CD4-positive, alpha-beta memory T cell (primary cell): ENCODE measurements around the gene CTNND1. TPM values are rescaled to one million over a fixed set of nuclear protein-coding genes. Genes with fewer than 3 reads are reported as not detected.

Source experiments
- CTCF ChIA-PET: fragments of 350-600 bp; sonication (Branson Sonifier 250); formaldehyde crosslinking; loops from one replicate; lab custom pipeline; 2021; ENCODE audit warnings: inconsistent platforms; ENCODE audit not compliant: partially characterized antibody; lab: Charles Lee
- POLR2A ChIA-PET: fragments of 350-600 bp; sonication (Branson Sonifier 250); formaldehyde crosslinking; loops from one replicate; lab custom pipeline; 2021; ENCODE audit not compliant: partially characterized antibody; lab: Charles Lee
- DNase-seq, 5 donors: peaks; one replicate each; pipeline versions ENCODE4 v3.0.0 to v3.0.0-alpha.2; 2020 to 2022; ENCODE audit warnings: mixed read lengths in 1 of 5
- H3K27ac ChIP-seq: one replicate; pipeline ENCODE4 v1.7.0; 2013; ENCODE audit warnings: low read depth, low read length
- H3K27me3 ChIP-seq: 2 replicates; pipeline ENCODE4 v1.7.0; 2013; ENCODE audit warnings: mild to moderate bottlenecking, low read length, moderate library complexity; ENCODE audit not compliant: insufficient read depth
- H3K36me3 ChIP-seq: 2 replicates; pipeline ENCODE4 v1.7.0; 2013; ENCODE audit warnings: mild to moderate bottlenecking, low read length, moderate library complexity; ENCODE audit not compliant: insufficient read depth
- H3K4me1 ChIP-seq: 2 replicates; pipeline ENCODE4 v1.7.0; 2013; ENCODE audit warnings: mild to moderate bottlenecking, low read length, moderate library complexity; ENCODE audit not compliant: insufficient read depth
- H3K4me3 ChIP-seq, 2 donors: one replicate each; pipeline ENCODE4 v1.7.0; 2013; ENCODE audit warnings: low read length in 2 of 2, mild to moderate bottlenecking in 1 of 2
- H3K9me3 ChIP-seq, 2 donors: one replicate each; pipeline ENCODE4 v1.7.0; 2013; ENCODE audit warnings: low read length in 2 of 2, control low read depth in 1 of 2; ENCODE audit not compliant: control insufficient read depth in 1 of 2
- H3K27ac Mint-ChIP-seq, 7 donors: one replicate each; pipeline ENCODE4 v1.8.0; 2020 to 2021; ENCODE audit warnings: mixed read lengths in 7 of 7, mild to moderate bottlenecking in 6 of 7, inconsistent platforms in 3 of 7, moderate library complexity in 3 of 7
- H3K27me3 Mint-ChIP-seq, 2 donors: one replicate each; pipeline ENCODE4 v1.8.0; 2020 to 2021; ENCODE audit warnings: mixed read lengths in 2 of 2
- H3K36me3 Mint-ChIP-seq, 2 donors: one replicate each; pipeline ENCODE4 v1.8.0; 2020 to 2021; ENCODE audit warnings: mixed read lengths in 2 of 2, inconsistent platforms in 1 of 2, mild to moderate bottlenecking in 1 of 2
- H3K4me1 Mint-ChIP-seq, 4 donors: one replicate each; pipeline ENCODE4 v1.8.0; 2020 to 2021; ENCODE audit warnings: mixed read lengths in 4 of 4, mild to moderate bottlenecking in 1 of 4
- H3K4me3 Mint-ChIP-seq, 8 donors: one replicate each; pipeline ENCODE4 v1.8.0; 2020 to 2021; ENCODE audit warnings: mixed read lengths in 8 of 8, mild to moderate bottlenecking in 7 of 8, moderate library complexity in 6 of 8, inconsistent platforms in 3 of 8
- H3K9me3 Mint-ChIP-seq, 8 donors: one replicate each; pipeline ENCODE4 v1.8.0; 2020 to 2021; ENCODE audit warnings: mixed read lengths in 8 of 8, mild to moderate bottlenecking in 5 of 8, inconsistent platforms in 3 of 8, moderate library complexity in 1 of 8
- intact Hi-C: fragments of 100-400 bp; cut with micrococcal nuclease; formaldehyde crosslinking; loops from one replicate; pipeline ENCODE4 v1.15.1; 2023
- polyA plus RNA-seq, 2 donors: library from polyadenylated mRNA; unstranded; fragments of 300-500 nt; fragmentation: Illumina TruSeq; gene quantifications; one replicate each; pipeline ENCODE4 v1.2.3, GENCODE V29; 2021
- total RNA-seq, 2 experiments: library from RNA; stranded (reverse); gene quantifications; one replicate each; pipeline ENCODE4 v1.2.3, GENCODE V29; 2021

Gene CTNND1
- total and polyA plus RNA-seq, 4 experiments from 2014 or later = 0.91 to 11.1 (median 5.9) TPM

DNA sequence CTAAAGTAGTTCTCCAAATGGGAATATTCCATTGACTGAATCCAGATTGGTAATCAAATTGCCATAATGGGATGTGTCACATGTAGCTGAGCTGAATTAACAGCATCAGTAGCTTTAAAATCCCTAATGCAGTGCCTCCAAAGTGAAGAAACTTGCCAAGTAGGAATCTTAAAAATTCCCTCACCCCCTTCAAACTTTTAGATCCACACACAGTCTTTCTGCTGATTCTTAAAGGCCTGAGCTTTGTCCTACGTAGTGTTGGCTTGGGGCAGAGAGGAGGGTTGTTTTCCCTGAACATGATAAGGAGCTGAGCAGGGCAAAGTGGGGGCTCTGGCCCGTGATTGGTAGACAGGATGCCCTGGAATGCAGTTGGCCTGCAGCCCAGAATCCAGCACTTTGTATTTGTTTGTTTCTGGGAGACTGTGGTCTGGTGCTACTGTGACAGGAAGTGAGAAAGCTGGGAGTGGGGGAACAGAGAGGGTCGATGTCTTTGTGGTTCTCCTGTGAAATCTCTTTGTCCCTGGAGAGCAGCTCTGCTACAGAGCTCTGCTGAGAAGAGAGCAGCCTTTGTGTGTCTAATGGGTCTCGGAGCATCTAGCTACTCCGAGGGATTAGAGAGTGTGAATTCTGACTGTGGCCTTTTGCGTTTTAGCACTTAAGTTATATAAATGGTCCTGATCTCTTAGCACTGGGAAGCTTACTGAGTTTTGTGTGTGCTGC is 16.9 kb downstream of the CTNND1 start:
- Histone ChIP-seq H3K27ac (no peak overlapping the region), H3K36me3 (no peaks in the 10 kb centered on the region), H3K4me1 (no peaks in the 10 kb centered on the region), H3K27me3 (no peaks in the 10 kb centered on the region), H3K9me3 (no peaks in the 10 kb centered on the region), H3K4me3 (no peak overlapping the region)
- Mint-ChIP-seq H3K4me3 (no peak overlapping the region), H3K27ac (peak overlapping the region in 1 of 7 donors; percentile 19), H3K27me3 (no peaks in the 10 kb centered on the region), H3K9me3 (no peaks in the 10 kb centered on the region), H3K4me1 (peaks cover 0 to 14% (median 4%) of the 10 kb centered on the region in 4 donors), H3K36me3 (peaks cover 0 to 5% of the 10 kb centered on the region in 2 donors)
- ChIA-PET CTCF (no interaction called here), POLR2A (interaction anchor here (0.8 to 1.2 kb wide), 2 partner anchors 22 to 37 kb away, joined by 3 read pairs; partner anchors contain the start of gene SELENOH)
- DNase-seq = no peak
- intact Hi-C loops = no loop called here

DNA sequence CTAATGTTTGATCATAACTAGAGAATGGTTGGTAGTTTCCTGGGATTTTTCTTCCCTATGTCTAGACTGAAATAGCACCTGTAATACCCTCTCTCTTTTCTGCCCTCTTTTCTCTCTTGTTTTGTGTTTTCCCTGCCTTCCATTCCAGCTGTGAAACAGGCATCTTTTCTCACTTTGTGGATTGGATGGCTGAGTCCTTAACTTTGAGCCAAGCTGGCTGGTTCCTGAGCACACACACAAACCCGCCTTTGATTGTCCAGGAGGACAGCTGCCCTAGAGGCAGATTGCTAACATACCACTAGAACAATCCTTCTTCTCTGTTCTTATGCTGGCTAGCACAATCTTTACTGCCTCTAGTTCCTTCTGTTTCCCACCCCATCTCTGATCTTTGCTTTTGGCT is 17.7 kb downstream of the CTNND1 start:
- POLR2A ChIA-PET = interaction anchor here (1.2 kb wide), 1 partner anchor 37 kb away, joined by 3 read pairs; the partner anchor contains the start of gene SELENOH
- CTCF ChIA-PET = interaction anchor here (0.6 to 1.8 kb wide), 2 partner anchors 18 to 21 kb away, joined by 3 to 4 read pairs; partner anchors contain the start of gene CTNND1

DNA sequence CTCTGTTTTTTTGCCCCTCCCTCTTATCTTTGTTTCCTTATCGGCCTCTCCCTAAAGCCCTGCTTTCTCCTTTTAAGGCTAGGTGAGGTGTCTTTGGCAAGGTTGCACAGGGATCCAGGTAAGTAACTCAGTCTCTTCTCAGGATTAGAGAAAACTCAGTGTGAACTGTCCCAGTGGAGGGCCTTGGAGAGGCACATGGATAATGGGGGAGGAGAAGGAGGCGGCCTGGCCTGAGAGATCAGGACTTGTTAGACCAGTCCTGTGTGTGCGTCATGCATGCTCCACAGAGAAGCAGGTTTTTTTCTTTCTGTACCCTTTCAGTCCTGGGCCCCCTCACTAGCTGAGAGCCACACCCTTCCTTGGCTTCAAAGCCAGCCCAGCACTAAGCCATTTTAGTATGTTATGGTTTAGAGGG is 19.9 kb downstream of the CTNND1 start:
- intact Hi-C loops = no loop called here
- Mint-ChIP-seq H3K9me3 (no peaks in the 10 kb centered on the region), H3K27me3 (no peaks in the 10 kb centered on the region), H3K4me3 (no peak overlapping the region), H3K4me1 (peaks cover 0 to 6% (median under 1%) of the 10 kb centered on the region in 4 donors), H3K36me3 (peaks cover 0 to 3% of the 10 kb centered on the region in 2 donors), H3K27ac (no peak overlapping the region)
- H3K9me3 ChIP-seq = no peaks in the 10 kb centered on the region
- no peaks in the 10 kb centered on the region for H3K27me3 ChIP-seq
- H3K36me3 ChIP-seq = no peaks in the 10 kb centered on the region
- no peak overlapping the region for H3K4me3 ChIP-seq
- H3K4me1 ChIP-seq = no peaks in the 10 kb centered on the region
- POLR2A ChIA-PET = no interaction called here
- CTCF ChIA-PET = interaction anchor here (1.4 kb wide), 1 partner anchor 19 kb away, joined by 8 read pairs; no protein-coding TSS in a partner anchor
- no peak for DNase-seq
- no peak overlapping the region for H3K27ac ChIP-seq

More for the DNA sequence above, 17.7 kb downstream of the CTNND1 start:
- no peaks in the 10 kb centered on the region for H3K9me3 ChIP-seq
- no peaks in the 10 kb centered on the region for H3K4me1 ChIP-seq
- DNase-seq = no peak
- Mint-ChIP-seq H3K4me1 (peaks cover 0 to 14% (median 4%) of the 10 kb centered on the region in 4 donors), H3K36me3 (peaks cover 0 to 5% of the 10 kb centered on the region in 2 donors), H3K27ac (peak overlapping the region in 1 of 7 donors; percentile 23), H3K27me3 (no peaks in the 10 kb centered on the region), H3K4me3 (no peak overlapping the region), H3K9me3 (no peaks in the 10 kb centered on the region)
- no peaks in the 10 kb centered on the region for H3K27me3 ChIP-seq
- intact Hi-C loops = no loop called here
- H3K4me3 ChIP-seq = no peak overlapping the region
- no peak overlapping the region for H3K27ac ChIP-seq
- no peaks in the 10 kb centered on the region for H3K36me3 ChIP-seq

DNA sequence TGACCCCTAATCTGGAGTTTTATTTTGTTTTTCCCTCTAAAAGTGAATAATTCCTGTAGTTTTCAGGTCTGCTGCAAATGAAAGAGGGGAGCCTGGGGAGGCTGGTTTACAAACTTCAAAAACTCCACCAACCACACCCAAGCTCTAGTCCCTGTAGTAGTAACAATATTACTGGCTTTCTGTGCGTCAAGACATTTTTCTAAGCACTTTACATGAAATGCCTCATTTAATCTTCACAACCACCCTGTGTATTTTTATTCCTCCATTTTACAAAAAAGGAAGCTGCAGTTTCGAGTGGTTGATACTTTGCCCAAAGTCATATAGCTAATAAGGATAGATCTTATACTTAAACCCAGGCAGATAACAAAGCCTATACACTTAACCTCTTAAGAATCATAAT is 23.5 kb downstream of the CTNND1 start:
- Mint-ChIP-seq H3K27ac (no peak overlapping the region), H3K4me3 (no peak overlapping the region), H3K9me3 (no peaks in the 10 kb centered on the region), H3K4me1 (peaks cover 0 to 2% (median under 1%) of the 10 kb centered on the region in 4 donors), H3K36me3 (no peaks in the 10 kb centered on the region), H3K27me3 (no peaks in the 10 kb centered on the region)
- Histone ChIP-seq H3K4me1 (no peaks in the 10 kb centered on the region), H3K4me3 (no peak overlapping the region), H3K27me3 (no peaks in the 10 kb centered on the region), H3K9me3 (no peaks in the 10 kb centered on the region), H3K36me3 (no peaks in the 10 kb centered on the region), H3K27ac (no peak overlapping the region)
- no peak for DNase-seq
- POLR2A ChIA-PET = no interaction called here
- intact Hi-C loops = no loop called here
- CTCF ChIA-PET = interaction anchor here (1.2 to 1.8 kb wide), 2 partner anchors 15 to 34 kb away, joined by 3 to 5 read pairs; partner anchors contain the start of gene BTBD18

DNA sequence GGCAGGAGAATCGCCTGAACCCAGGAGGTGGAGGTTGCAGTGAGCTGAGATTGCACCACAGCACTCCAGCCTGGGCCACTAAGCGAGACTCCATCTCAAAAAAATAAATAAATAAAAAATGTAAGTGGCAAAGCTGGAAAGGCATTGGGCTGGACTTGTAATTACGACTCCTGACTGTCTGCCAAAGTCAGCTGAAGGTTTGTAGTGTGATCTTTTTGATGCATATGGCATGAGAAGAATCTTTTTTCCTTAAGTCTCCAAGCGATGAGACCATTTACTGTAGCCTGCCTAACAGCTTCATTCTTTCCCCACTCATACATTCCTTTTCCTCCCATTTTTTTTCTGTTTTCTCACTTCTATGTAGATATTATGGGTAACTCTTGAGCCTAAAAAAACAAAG is 24.8 kb downstream of the CTNND1 start:
- Mint-ChIP-seq H3K4me3 (no peak overlapping the region), H3K27ac (peak overlapping the region in 1 of 7 donors; percentile 48), H3K9me3 (no peaks in the 10 kb centered on the region), H3K4me1 (peaks cover 2 to 7% (median 6%) of the 10 kb centered on the region in 4 donors), H3K27me3 (no peaks in the 10 kb centered on the region), H3K36me3 (no peaks in the 10 kb centered on the region)
- Histone ChIP-seq H3K4me3 (no peak overlapping the region), H3K27me3 (no peaks in the 10 kb centered on the region), H3K9me3 (no peaks in the 10 kb centered on the region), H3K4me1 (peaks cover 6% of the 10 kb centered on the region), H3K36me3 (no peaks in the 10 kb centered on the region), H3K27ac (no peak overlapping the region)
- ChIA-PET POLR2A (no interaction called here), CTCF (no interaction called here)
- no peak for DNase-seq
- intact Hi-C loops = no loop called here

DNA sequence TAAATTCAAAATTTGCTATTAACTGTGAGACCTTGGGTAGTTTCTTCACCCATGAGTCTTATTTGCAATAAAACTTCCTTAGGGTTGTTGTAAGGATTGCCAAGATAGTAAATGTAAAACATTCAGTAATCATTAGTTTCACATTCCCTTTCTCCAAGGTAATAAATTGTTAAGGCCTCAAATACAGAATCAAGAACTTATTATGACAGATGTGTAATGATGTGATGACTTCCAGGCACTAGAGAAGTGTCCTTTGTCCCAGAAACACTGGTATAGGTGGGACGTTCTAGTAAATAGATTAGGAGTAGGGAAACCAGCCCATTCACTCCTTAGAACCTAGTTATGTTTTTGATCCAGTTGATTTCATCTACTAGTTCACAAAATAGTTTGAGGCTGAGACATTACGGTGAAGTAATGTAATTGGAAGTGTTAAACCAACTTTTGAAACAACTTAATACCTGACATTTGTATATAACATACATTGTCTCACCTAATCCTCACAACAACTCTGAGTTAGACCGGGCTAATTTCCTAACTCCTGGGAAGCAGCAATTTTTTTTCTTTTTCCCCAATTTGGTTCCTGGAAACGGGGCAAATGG is 25.5 kb downstream of the CTNND1 start:
- H3K9me3 ChIP-seq = no peaks in the 10 kb centered on the region
- H3K4me1 Mint-ChIP-seq = peaks cover 8 to 13% (median 12%) of the 10 kb centered on the region in 4 donors
- ChIA-PET CTCF (no interaction called here), POLR2A (no interaction called here)
- H3K27me3 Mint-ChIP-seq = no peaks in the 10 kb centered on the region
- no peaks in the 10 kb centered on the region for H3K9me3 Mint-ChIP-seq
- H3K27ac ChIP-seq = no peak overlapping the region
- no peaks in the 10 kb centered on the region for H3K27me3 ChIP-seq
- H3K4me3 ChIP-seq = no peak overlapping the region
- H3K36me3 ChIP-seq = no peaks in the 10 kb centered on the region
- peaks cover 13% of the 10 kb centered on the region for H3K4me1 ChIP-seq
- DNase-seq = no peak
- H3K4me3 Mint-ChIP-seq = no peak overlapping the region
- intact Hi-C loops = no loop called here
- H3K27ac Mint-ChIP-seq = no peak overlapping the region
- no peaks in the 10 kb centered on the region for H3K36me3 Mint-ChIP-seq
